Medulla oblongata (tissue), 1 donor: ENCODE measurements around the gene MAOA.
"Not testable (repeated sequence)": the region's sequence is repeated elsewhere in the genome, so short reads cannot be mapped to it uniquely, and the experiment has no call there.

Experiments used
- DNase-seq: peaks from one replicate; pipeline ENCODE4 v3.0.0-alpha.2; 2015; ENCODE audit errors: extremely low spot score

MAOA gene

GRCh38 chrX:43663173-43663572 is 7.1 kb downstream of the MAOA start:
- no peak for DNase-seq

- DNase-seq: no peak
Measured at GRCh38 chrX:43664258-43664657, 8.2 kb downstream of the MAOA start.

- DNase-seq: no peak
Measured at GRCh38 chrX:43664708-43665107, 8.6 kb downstream of the MAOA start.

GRCh38 chrX:43666311-43666912 is 10.3 kb downstream of the MAOA start:
- no peak for DNase-seq

GRCh38 chrX:43675965-43676628 is 20.0 kb downstream of the MAOA start:
- DNase-seq: not testable (repeated sequence)

- no peak for DNase-seq
Measured at GRCh38 chrX:43676971-43677572, 21.0 kb downstream of the MAOA start.

GRCh38 chrX:43677993-43678392 is 21.9 kb downstream of the MAOA start:
- DNase-seq: no peak

- no peak for DNase-seq
Measured at GRCh38 chrX:43679058-43679457, 23.0 kb downstream of the MAOA start.

- DNase-seq: no peak
Measured at GRCh38 chrX:43679778-43680177, 23.7 kb downstream of the MAOA start.

- DNase-seq: no peak
Measured at GRCh38 chrX:43682726-43683125, 26.6 kb downstream of the MAOA start.

- no peak for DNase-seq
Measured at GRCh38 chrX:43685221-43685620, 29.1 kb downstream of the MAOA start.

- DNase-seq: no peak
Measured at GRCh38 chrX:43688586-43688985, 32.5 kb downstream of the MAOA start.

GRCh38 chrX:43693602-43694406 is 37.7 kb downstream of the MAOA start:
- DNase-seq: no peak

- no peak for DNase-seq
Measured at GRCh38 chrX:43699475-43699874, 43.4 kb downstream of the MAOA start.

GRCh38 chrX:43702079-43702524 is 46.0 kb downstream of the MAOA start:
- DNase-seq: no peak

- DNase-seq: no peak
Measured at GRCh38 chrX:43702660-43703059, 46.6 kb downstream of the MAOA start.

GRCh38 chrX:43703211-43703791 is 47.2 kb downstream of the MAOA start:
- no peak for DNase-seq

GRCh38 chrX:43706786-43707370 is 50.8 kb downstream of the MAOA start:
- DNase-seq: no peak

GRCh38 chrX:43707812-43708548 is 51.9 kb downstream of the MAOA start:
- no peak for DNase-seq

- no peak for DNase-seq
Measured at GRCh38 chrX:43716144-43716543, 60.0 kb downstream of the MAOA start.

- DNase-seq: no peak
Measured at GRCh38 chrX:43716696-43717095, 60.6 kb downstream of the MAOA start.
